ENCODE measurements around the gene CYB5R3. TPM values are rescaled to one million over a fixed set of nuclear protein-coding genes. Genes with fewer than 3 reads are reported as not detected.

The CYB5R3 gene
- total and polyA plus RNA-seq, 2 experiments from 2014 or later = 378 to 907 TPM

DNA sequence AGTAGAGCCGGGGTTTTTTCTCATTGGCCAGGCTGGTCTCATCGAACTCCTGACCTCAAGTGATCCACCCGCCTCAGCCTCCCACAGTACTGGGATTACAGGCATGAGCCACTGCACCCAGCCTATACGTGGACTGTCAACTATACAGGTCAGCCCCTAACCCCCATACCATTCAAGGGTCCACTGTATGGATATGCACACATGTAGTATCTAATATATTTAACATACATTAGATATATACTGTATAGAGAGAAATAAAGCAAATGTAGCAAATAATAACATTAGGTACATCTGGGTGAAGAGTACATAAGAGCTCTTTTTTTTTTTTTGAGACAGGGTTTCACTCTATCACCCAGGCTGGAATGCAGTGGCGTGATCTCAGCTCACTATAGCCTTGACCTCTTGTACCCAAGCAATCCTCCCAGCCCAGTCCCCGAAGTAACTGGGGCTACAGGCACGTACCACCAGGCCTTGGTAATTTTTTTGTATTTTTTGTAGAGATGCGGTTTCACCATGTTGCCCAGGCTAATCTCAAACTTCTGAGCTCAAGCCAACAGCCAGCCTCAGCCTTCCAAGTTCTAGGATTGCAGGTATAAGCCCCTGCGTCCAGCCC, 7.3 kb downstream of the CYB5R3 start:
- no peak overlapping the region for H3K4me3 ChIP-seq
- WGBS, 2 experiments (ENCODE audit: low coverage in 1 of 2, low lambda C conversion rate in 2 of 2, missing lambda C conversion rate in 2 of 2) = 89 to 90% methylated on average over 9 of the region's 9 CpGs
- H3K9me3 ChIP-seq (ENCODE audit: low read depth) = no peaks in the 10 kb centered on the region
- no peaks in the 10 kb centered on the region for H4K20me1 ChIP-seq (ENCODE audit: insufficient read depth)
- in situ Hi-C loops (cut with MboI) = no loop called here
- H3K4me1 ChIP-seq (ENCODE audit: insufficient read depth) = peaks cover 36% of the 10 kb centered on the region
- DNase-seq = no peak
- H3K79me2 ChIP-seq (ENCODE audit: insufficient read depth) = peaks cover 100% of the 10 kb centered on the region
- H3K36me3 ChIP-seq (ENCODE audit: low read depth) = no peaks in the 10 kb centered on the region
- H3K27me3 ChIP-seq (replicated peaks; ENCODE audit: insufficient read depth) = no peaks in the 10 kb centered on the region
- H3K9ac ChIP-seq = no peak overlapping the region
- no peak overlapping the region for H2AFZ ChIP-seq
- no peak for TF ChIP-seq EZH2phosphoT487 (IDR thresholded peaks at IDR 0.05; ENCODE audit: insufficient read depth, low read depth)
- TF ChIP-seq EZH2 (IDR thresholded peaks at IDR 0.05; ENCODE audit: insufficient read depth, poor library complexity, severe bottlenecking) = no peak
- no peak overlapping the region for H3K27ac ChIP-seq
- no peaks in the 10 kb centered on the region for H3K9me2 ChIP-seq (ENCODE audit: insufficient read depth)
- no peak overlapping the region for H3K4me2 ChIP-seq (ENCODE audit: unreplicated experiment)
- H3F3A ChIP-seq (ENCODE audit: insufficient read depth) = peaks cover 8% of the 10 kb centered on the region; the same call in 1 of the 2 replicates

DNA sequence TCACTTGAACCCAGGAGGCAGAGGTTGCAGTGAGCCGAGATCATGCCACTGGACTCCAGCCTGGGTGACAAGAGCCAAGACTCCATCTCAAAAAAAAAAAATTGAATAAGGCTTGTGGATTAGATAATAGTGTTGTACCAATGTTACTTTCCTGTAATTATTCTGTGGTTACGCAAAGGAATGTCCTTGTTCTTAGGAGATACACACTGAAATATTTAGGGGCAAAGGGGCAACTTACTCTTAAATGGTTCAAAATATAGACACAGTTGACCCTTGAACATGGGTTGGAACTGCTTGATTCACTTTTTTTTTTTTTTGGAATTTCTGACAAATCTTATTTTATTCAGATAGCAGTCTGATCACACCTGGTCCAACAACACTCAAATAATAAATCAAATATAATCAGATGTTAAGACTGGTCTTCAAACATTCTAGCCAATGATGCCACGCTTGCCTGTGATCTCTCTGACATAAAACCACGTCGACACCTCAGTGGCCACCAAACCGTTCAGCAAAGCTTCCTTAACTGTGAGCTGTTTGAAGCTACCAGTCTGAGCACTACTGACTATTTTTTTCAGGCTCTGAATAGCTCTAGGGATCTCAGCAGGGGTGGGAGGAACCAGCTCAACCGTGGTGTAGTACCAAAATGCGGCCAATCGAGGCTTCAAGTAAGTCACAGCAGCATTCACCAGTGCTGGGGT, 9.5 kb downstream of the CYB5R3 start:
- H3K9me2 ChIP-seq (ENCODE audit: insufficient read depth) = no peaks in the 10 kb centered on the region
- no peak overlapping the region for H3K9ac ChIP-seq
- H3F3A ChIP-seq (ENCODE audit: insufficient read depth) = peaks cover 21% of the 10 kb centered on the region
- peak; percentile 30 for DNase-seq
- in situ Hi-C loops (cut with MboI) = no loop called here
- H2AFZ ChIP-seq = no peak overlapping the region
- TF ChIP-seq EZH2phosphoT487 (IDR thresholded peaks at IDR 0.05; ENCODE audit: insufficient read depth, low read depth) = no peak
- TF ChIP-seq EZH2 (IDR thresholded peaks at IDR 0.05; ENCODE audit: insufficient read depth, poor library complexity, severe bottlenecking) = no peak
- H3K4me1 ChIP-seq (ENCODE audit: insufficient read depth) = peaks cover 30% of the 10 kb centered on the region
- H3K4me3 ChIP-seq = no peak overlapping the region
- H3K27ac ChIP-seq = no peak overlapping the region
- H3K36me3 ChIP-seq (ENCODE audit: low read depth) = no peaks in the 10 kb centered on the region
- H3K4me2 ChIP-seq (ENCODE audit: unreplicated experiment) = no peak overlapping the region
- WGBS, 2 experiments (ENCODE audit: low coverage in 1 of 2, low lambda C conversion rate in 2 of 2, missing lambda C conversion rate in 2 of 2) = 79% methylated on average over 9 of the region's 9 CpGs
- no peaks in the 10 kb centered on the region for H3K27me3 ChIP-seq (replicated peaks; ENCODE audit: insufficient read depth)
- no peaks in the 10 kb centered on the region for H4K20me1 ChIP-seq (ENCODE audit: insufficient read depth)
- no peaks in the 10 kb centered on the region for H3K9me3 ChIP-seq (ENCODE audit: low read depth)
- peaks cover 90% of the 10 kb centered on the region for H3K79me2 ChIP-seq (ENCODE audit: insufficient read depth)

DNA sequence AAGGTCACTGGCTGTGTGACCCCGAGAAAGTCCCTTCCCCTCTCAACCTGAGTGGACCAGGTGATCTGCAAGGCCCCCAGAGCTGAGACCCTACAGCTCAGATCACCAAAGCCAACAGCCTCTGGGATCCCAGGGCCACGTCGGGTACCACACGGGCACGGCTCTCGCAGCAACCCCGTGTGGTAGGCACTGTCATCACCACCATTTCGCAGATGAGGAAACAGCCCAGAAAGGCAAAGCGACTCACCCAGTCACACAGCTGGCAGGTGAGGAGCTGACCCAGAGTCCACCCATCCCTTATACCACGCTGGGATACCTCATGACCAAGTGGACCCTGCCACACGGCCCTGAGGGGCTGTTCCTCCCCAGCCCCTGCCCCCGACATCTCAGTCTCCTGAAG, 11.6 kb downstream of the CYB5R3 start:
- H4K20me1 ChIP-seq (ENCODE audit: insufficient read depth) = no peaks in the 10 kb centered on the region

DNA sequence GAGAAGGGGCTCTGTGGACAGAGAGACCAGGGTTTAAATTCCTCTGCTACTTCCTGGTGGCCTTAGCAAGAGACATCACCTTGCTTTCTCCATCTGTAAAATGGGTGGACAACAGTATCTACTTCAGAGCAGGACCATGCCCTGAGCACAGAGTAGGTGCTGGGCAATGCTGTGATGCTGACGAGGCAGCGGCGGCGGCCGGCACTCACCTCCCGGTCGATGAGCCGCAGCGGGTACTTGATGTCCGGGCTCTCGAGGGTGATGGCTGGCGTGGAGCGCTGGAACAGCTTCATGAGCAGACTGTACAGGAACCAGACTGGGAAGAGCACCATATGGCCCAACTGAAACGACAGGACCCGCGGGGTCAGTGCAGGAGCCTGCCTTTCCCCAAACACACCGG, 12.7 kb downstream of the CYB5R3 start:
- Histone ChIP-seq H3K9ac (peak overlapping the region; percentile 74; the same call in 1 of the 2 replicates), H3K4me2 (ENCODE audit: unreplicated experiment) (peak overlapping the region; percentile 69), H3K9me3 (ENCODE audit: low read depth) (no peaks in the 10 kb centered on the region), H3K27me3 (replicated peaks; ENCODE audit: insufficient read depth) (no peaks in the 10 kb centered on the region), H4K20me1 (ENCODE audit: insufficient read depth) (no peaks in the 10 kb centered on the region), H3K9me2 (ENCODE audit: insufficient read depth) (no peaks in the 10 kb centered on the region), H3K4me1 (ENCODE audit: insufficient read depth) (peaks cover 23% of the 10 kb centered on the region), H2AFZ (no peak overlapping the region), H3K27ac (peak overlapping the region; percentile 97), H3K4me3 (no peak overlapping the region), H3K79me2 (ENCODE audit: insufficient read depth) (peaks cover 90% of the 10 kb centered on the region), H3K36me3 (ENCODE audit: low read depth) (peaks cover 17% of the 10 kb centered on the region), H3F3A (ENCODE audit: insufficient read depth) (peaks cover 21% of the 10 kb centered on the region)
- 95 to 98% methylated on average over 17 of the region's 17 CpGs for WGBS, 2 experiments (ENCODE audit: low coverage in 1 of 2, low lambda C conversion rate in 2 of 2, missing lambda C conversion rate in 2 of 2)
- in situ Hi-C loops (cut with MboI) = no loop called here
- TF ChIP-seq EZH2 (IDR thresholded peaks at IDR 0.05; ENCODE audit: insufficient read depth, poor library complexity, severe bottlenecking) (no peak), EZH2phosphoT487 (IDR thresholded peaks at IDR 0.05; ENCODE audit: insufficient read depth, low read depth) (no peak)
- DNase-seq = no peak

More for the DNA sequence above, 11.6 kb downstream of the CYB5R3 start:
- peaks cover 23% of the 10 kb centered on the region for H3K4me1 ChIP-seq (ENCODE audit: insufficient read depth)
- H3K36me3 ChIP-seq (ENCODE audit: low read depth) = peaks cover 14% of the 10 kb centered on the region
- no peak overlapping the region for H3K9ac ChIP-seq
- H3F3A ChIP-seq (ENCODE audit: insufficient read depth) = peaks cover 21% of the 10 kb centered on the region
- no peak for TF ChIP-seq EZH2 (IDR thresholded peaks at IDR 0.05; ENCODE audit: insufficient read depth, poor library complexity, severe bottlenecking)
- TF ChIP-seq EZH2phosphoT487 (IDR thresholded peaks at IDR 0.05; ENCODE audit: insufficient read depth, low read depth) = no peak
- in situ Hi-C loops (cut with MboI) = no loop called here
- H3K9me2 ChIP-seq (ENCODE audit: insufficient read depth) = no peaks in the 10 kb centered on the region
- H3K9me3 ChIP-seq (ENCODE audit: low read depth) = no peaks in the 10 kb centered on the region
- H3K27me3 ChIP-seq (replicated peaks; ENCODE audit: insufficient read depth) = no peaks in the 10 kb centered on the region
- H2AFZ ChIP-seq = no peak overlapping the region
- H3K4me2 ChIP-seq (ENCODE audit: unreplicated experiment) = no peak overlapping the region
- peaks cover 90% of the 10 kb centered on the region for H3K79me2 ChIP-seq (ENCODE audit: insufficient read depth)
- no peak overlapping the region for H3K4me3 ChIP-seq
- H3K27ac ChIP-seq = no peak overlapping the region; the same call in 1 of the 2 replicates
- WGBS, 2 experiments (ENCODE audit: low coverage in 1 of 2, low lambda C conversion rate in 2 of 2, missing lambda C conversion rate in 2 of 2) = 92 to 93% methylated on average over 12 of the region's 12 CpGs
- DNase-seq = no peak
